ENCODE results near the gene GZMA. TPM values are rescaled to one million over a fixed set of nuclear protein-coding genes. Genes with fewer than 3 reads are reported as not detected.

Gene GZMA
- total RNA-seq, 4 donors from 2014 or later: 1.7 TPM; not detected in 3

- TF ChIP-seq POLR2A (IDR thresholded peaks at IDR 0.05): no peak
- TF ChIP-seq, protein P1, sequence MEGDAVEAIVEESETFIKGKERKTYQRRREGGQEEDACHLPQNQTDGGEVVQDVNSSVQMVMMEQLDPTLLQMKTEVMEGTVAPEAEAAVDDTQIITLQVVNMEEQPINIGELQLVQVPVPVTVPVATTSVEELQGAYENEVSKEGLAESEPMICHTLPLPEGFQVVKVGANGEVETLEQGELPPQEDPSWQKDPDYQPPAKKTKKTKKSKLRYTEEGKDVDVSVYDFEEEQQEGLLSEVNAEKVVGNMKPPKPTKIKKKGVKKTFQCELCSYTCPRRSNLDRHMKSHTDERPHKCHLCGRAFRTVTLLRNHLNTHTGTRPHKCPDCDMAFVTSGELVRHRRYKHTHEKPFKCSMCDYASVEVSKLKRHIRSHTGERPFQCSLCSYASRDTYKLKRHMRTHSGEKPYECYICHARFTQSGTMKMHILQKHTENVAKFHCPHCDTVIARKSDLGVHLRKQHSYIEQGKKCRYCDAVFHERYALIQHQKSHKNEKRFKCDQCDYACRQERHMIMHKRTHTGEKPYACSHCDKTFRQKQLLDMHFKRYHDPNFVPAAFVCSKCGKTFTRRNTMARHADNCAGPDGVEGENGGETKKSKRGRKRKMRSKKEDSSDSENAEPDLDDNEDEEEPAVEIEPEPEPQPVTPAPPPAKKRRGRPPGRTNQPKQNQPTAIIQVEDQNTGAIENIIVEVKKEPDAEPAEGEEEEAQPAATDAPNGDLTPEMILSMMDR (IDR thresholded peaks at IDR 0.05): no peak
- 61 to 69% methylated on average over 3 of the region's 3 CpGs for WGBS, 2 donors
- intact Hi-C loops (cut with DNase I; ENCODE audit: low total_unique reads): no loop called here
- no peak for DNase-seq (ENCODE audit: low spot score in 2 of 2)
- H3K4me3 ChIP-seq (ENCODE audit: low read depth, poor library complexity, severe bottlenecking): no peak overlapping the region
These were observed 11.6 kb downstream of the GZMA start for GRCh38 chr5:55114061-55114460.

DNA sequence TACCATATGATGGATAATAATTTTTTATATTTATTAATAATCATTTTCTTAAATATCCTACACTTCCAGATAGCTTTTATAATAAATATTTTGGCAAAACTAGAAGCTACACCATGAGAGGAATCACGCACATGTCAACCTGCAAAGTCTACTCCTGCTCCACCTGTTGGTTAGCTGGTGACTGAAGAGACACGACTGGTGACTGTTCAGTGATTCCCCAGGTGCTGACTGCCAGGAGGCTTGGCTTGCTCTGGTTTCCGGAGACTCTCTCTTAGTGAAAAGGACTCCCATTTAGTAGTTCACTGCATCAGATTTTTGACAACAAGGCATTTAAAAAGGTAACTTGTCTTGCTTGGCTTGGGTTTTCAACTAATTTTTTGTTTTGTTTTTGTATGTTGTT, 20.9 kb downstream of the GZMA start:
- intact Hi-C loops (cut with DNase I; ENCODE audit: low total_unique reads): no loop called here
- 64 to 66% methylated on average over 3 of the region's 3 CpGs for WGBS, 2 donors
- TF ChIP-seq POLR2A (IDR thresholded peaks at IDR 0.05): no peak
- TF ChIP-seq, protein P1 (IDR thresholded peaks at IDR 0.05): no peak
- no peak for DNase-seq (ENCODE audit: low spot score in 2 of 2)
- H3K4me3 ChIP-seq (ENCODE audit: low read depth, poor library complexity, severe bottlenecking): no peak overlapping the region

GRCh38 chr5:55134053-55134722, 31.7 kb downstream of the GZMA start:
- intact Hi-C loops (cut with DNase I; ENCODE audit: low total_unique reads): no loop called here
- no peak for DNase-seq (ENCODE audit: low spot score in 2 of 2)
- H3K4me3 ChIP-seq (ENCODE audit: low read depth, poor library complexity, severe bottlenecking): no peak overlapping the region
- TF ChIP-seq, protein P1 (IDR thresholded peaks at IDR 0.05): no peak
- no peak for TF ChIP-seq POLR2A (IDR thresholded peaks at IDR 0.05)
- WGBS, 2 donors: 63 to 64% methylated on average over 5 of the region's 5 CpGs

DNA sequence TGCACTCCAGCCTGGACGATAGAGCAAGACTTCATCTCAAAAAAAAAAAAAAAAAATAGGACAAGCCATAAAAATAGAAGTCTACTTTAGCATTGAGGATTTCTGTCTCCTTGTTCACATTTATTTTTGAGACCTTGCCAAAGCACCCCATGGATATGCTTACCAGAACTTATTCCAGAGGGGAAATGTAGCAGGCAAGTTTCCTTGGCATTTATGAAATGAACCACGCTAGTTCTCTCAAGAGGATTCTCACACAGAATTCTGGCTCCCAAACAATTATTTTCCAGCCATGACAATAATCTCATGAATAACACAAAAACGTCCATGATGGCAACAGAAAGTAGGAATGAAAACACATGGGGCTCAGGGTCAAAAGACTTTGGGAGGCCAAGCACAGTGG, 34.1 kb downstream of the GZMA start:
- intact Hi-C loops (cut with DNase I; ENCODE audit: low total_unique reads): no loop called here
- DNase-seq (ENCODE audit: low spot score in 2 of 2): no peak
- 58 to 62% methylated on average over 3 of the region's 3 CpGs for WGBS, 2 donors
- no peak overlapping the region for H3K4me3 ChIP-seq (ENCODE audit: low read depth, poor library complexity, severe bottlenecking)
- no peak for TF ChIP-seq POLR2A (IDR thresholded peaks at IDR 0.05)
- TF ChIP-seq, protein P1 (IDR thresholded peaks at IDR 0.05): no peak

DNA sequence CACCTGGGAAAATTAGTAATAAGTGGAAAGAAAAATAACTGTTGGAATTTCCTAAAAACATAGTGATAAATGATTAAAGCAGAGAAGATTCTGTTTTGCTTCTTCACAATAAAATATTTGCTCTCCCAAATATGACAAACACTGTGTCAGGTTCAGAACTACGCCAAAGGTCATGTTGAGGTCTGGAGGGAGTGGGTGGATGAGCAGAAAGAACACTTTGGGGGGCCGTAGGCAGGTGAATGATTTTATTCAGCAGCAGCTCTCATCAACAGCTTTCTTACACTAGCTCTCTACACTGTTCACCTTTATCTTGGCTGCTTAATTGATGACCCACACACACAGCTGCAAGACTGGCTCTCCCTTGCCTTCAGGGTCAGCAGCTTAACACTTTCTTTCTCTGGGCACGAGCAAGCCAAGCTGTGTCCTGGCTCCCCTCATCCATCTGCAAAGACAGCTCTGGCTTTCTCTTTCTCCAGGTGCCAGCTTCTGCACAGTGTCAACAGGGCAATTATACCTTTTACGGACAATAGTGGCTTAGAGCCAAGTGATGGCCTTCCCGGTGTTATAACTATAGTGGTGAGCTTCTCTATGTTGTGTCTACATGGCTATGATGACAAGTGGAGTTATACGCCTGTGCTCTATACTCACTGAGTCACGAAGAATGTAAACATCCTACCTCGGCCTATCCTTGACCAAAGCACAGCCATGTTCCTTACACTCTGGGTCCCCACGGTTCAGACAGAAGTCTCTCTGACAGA, 38.6 kb downstream of the GZMA start:
- WGBS, 2 donors: 79 to 81% methylated on average over 9 of the region's 9 CpGs
- no peak for TF ChIP-seq POLR2A (IDR thresholded peaks at IDR 0.05)
- intact Hi-C loops (cut with DNase I; ENCODE audit: low total_unique reads): loop anchor here (10.0 kb wide), 1 partner anchor 236 kb away; no protein-coding TSS in a partner anchor
- no peak overlapping the region for H3K4me3 ChIP-seq (ENCODE audit: low read depth, poor library complexity, severe bottlenecking)
- DNase-seq (ENCODE audit: low spot score in 2 of 2): no peak

GRCh38 chr5:55141945-55142690, 39.7 kb downstream of the GZMA start:
- intact Hi-C loops (cut with DNase I; ENCODE audit: low total_unique reads): loop anchor here (10.0 kb wide), 1 partner anchor 237 kb away; no protein-coding TSS in a partner anchor
- WGBS, 2 donors: 80 to 90% methylated on average over 9 of the region's 9 CpGs
- no peak overlapping the region for H3K4me3 ChIP-seq (ENCODE audit: low read depth, poor library complexity, severe bottlenecking)
- no peak for DNase-seq (ENCODE audit: low spot score in 2 of 2)
- no peak for TF ChIP-seq POLR2A (IDR thresholded peaks at IDR 0.05)
- TF ChIP-seq, protein P1 (IDR thresholded peaks at IDR 0.05): no peak

Measured in lower leg skin (tissue), 4 donors.